Sigmoid colon (tissue), 4 donors: ENCODE data around the gene PLK2.

Experiments used
- POLR2AphosphoS5 ChIP-seq, 4 donors: sonication (generic); formaldehyde crosslinking; IDR thresholded peaks; one replicate each; pipeline ENCODE4 v1.6.1; 2017; ENCODE audit warnings: antibody characterized with exemption in 4 of 4
- TF ChIP-seq, protein P1 (sequence below), 4 experiments: fragments of 450-650 bp in 3 of 4; fragments of 200-600 bp in 1 of 4; IDR thresholded peaks; one replicate each; pipeline ENCODE4 v1.5.1; 2016 to 2019; ENCODE audit warnings: antibody characterized with exemption in 4 of 4, mild to moderate bottlenecking in 3 of 4, moderate library complexity in 2 of 4

DNA sequence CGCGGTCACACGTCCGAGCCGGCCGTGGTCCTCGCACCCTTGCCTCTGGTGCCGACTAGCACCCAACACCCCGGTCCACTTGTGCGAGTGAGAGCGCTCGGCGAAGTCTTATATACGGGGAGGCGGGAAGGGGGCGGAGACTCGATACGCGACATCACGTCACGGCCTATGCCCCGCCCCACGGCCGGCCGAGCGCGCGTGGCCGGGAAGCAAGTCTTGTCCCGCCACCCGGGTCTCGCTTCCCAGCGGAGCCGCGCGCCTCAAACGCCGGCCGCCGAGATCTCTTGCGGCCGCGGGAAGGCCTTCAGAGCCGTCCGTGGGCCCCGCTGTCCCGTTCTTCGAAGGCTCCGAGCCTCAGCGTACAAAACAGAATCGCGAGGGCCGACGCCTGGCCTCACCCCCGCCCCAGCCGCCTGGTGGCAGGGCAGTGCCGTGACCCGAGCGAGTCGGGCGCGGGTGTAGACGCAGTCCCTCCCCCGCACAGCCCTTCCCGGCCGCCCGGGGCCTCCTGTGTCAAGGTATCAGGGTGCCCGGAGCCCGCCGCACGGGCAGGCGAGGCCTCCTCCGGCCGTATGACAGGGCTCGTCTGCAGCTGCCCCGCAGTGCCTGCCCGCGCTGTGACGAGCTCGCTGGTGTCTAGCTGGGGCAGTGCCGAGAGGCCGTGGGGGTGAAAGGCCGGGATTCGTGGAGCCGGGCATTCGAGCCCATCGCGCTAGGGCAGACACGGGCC is at the start of gene PLK2:
- TF ChIP-seq, protein P1, sequence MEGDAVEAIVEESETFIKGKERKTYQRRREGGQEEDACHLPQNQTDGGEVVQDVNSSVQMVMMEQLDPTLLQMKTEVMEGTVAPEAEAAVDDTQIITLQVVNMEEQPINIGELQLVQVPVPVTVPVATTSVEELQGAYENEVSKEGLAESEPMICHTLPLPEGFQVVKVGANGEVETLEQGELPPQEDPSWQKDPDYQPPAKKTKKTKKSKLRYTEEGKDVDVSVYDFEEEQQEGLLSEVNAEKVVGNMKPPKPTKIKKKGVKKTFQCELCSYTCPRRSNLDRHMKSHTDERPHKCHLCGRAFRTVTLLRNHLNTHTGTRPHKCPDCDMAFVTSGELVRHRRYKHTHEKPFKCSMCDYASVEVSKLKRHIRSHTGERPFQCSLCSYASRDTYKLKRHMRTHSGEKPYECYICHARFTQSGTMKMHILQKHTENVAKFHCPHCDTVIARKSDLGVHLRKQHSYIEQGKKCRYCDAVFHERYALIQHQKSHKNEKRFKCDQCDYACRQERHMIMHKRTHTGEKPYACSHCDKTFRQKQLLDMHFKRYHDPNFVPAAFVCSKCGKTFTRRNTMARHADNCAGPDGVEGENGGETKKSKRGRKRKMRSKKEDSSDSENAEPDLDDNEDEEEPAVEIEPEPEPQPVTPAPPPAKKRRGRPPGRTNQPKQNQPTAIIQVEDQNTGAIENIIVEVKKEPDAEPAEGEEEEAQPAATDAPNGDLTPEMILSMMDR (IDR thresholded peaks at IDR 0.05), result peak in 1 of 4 experiments; percentile 57
- peak; percentile 99 to 100 (median 99) for TF ChIP-seq POLR2AphosphoS5 (IDR thresholded peaks at IDR 0.05)
